Raji (cell line): ENCODE data around the gene SUV39H1.
A peak's percentile ranks its signal among the peaks of the same experiment; 100 is the strongest.

Experiments used
- POLR2A ChIP-seq: IDR thresholded peaks from 2 replicates; pipeline ENCODE4 v1.6.1; 2011; ENCODE audit warnings: low read depth, low read length, control low read depth; ENCODE audit not compliant: insufficient read depth

SUV39H1 gene

GRCh38 chrX:48737213-48737938 is 40.8 kb downstream of the SUV39H1 start:
- TF ChIP-seq POLR2A: peak; percentile 75

- no peak for TF ChIP-seq POLR2A
Measured at GRCh38 chrX:48737940-48738339, 41.4 kb downstream of the SUV39H1 start.

- no peak for TF ChIP-seq POLR2A
Measured at GRCh38 chrX:48741834-48742233, 45.3 kb downstream of the SUV39H1 start.

- TF ChIP-seq POLR2A: no peak
Measured at GRCh38 chrX:48745222-48745621, 48.7 kb downstream of the SUV39H1 start.

GRCh38 chrX:48747415-48748016 is 51.0 kb downstream of the SUV39H1 start:
- no peak for TF ChIP-seq POLR2A

GRCh38 chrX:48749182-48749581 is 52.6 kb downstream of the SUV39H1 start:
- no peak for TF ChIP-seq POLR2A

- no peak for TF ChIP-seq POLR2A
Measured at GRCh38 chrX:48751343-48751742, 54.8 kb downstream of the SUV39H1 start.

GRCh38 chrX:48752498-48752897 is 56.0 kb downstream of the SUV39H1 start:
- TF ChIP-seq POLR2A: no peak

GRCh38 chrX:48753708-48754228 is 57.2 kb downstream of the SUV39H1 start:
- TF ChIP-seq POLR2A: no peak

GRCh38 chrX:48754238-48754637 is 57.7 kb downstream of the SUV39H1 start:
- no peak for TF ChIP-seq POLR2A
